LHCN-M2 (cell line): ENCODE results near the gene UBALD2. TPM values are rescaled to one million over a fixed set of nuclear protein-coding genes. Genes with fewer than 3 reads are reported as not detected.
"Not testable (repeated sequence)": the region's sequence is repeated elsewhere in the genome, so short reads cannot be mapped to it uniquely, and the experiment has no call there.

Source experiments
- DNase-seq: peaks from one replicate; pipeline ENCODE4 v3.0.0-alpha.2; 2012; ENCODE audit warnings: low read depth
- total RNA-seq: library from RNA; depleted of rRNA; stranded (reverse); fragments of >200 nt; gene quantifications from 2 replicates; pipeline ENCODE4 v1.2.3, GENCODE V29; 2014

The UBALD2 gene
- total RNA-seq, 1 experiment from 2014 or later: 8.7 TPM

- DNase-seq: not testable (repeated sequence)
Measured at GRCh38 chr17:76244721-76245120, 20.4 kb upstream of the UBALD2 start.

GRCh38 chr17:76246080-76247066, 18.8 kb upstream of the UBALD2 start:
- DNase-seq: peak; percentile 85

- no peak for DNase-seq
Measured at GRCh38 chr17:76247304-76247703, 17.8 kb upstream of the UBALD2 start.

- DNase-seq: no peak
Measured at GRCh38 chr17:76248013-76248782, 16.9 kb upstream of the UBALD2 start.

- DNase-seq: no peak
Measured at GRCh38 chr17:76250141-76250540, 15.0 kb upstream of the UBALD2 start.

- DNase-seq: no peak
Measured at GRCh38 chr17:76251478-76252039, 13.6 kb upstream of the UBALD2 start.

GRCh38 chr17:76252040-76252954, 12.9 kb upstream of the UBALD2 start:
- peak; percentile 99 for DNase-seq

- not testable (repeated sequence) for DNase-seq
Measured at GRCh38 chr17:76252967-76253766, 12.0 kb upstream of the UBALD2 start.

GRCh38 chr17:76253841-76254240, 11.3 kb upstream of the UBALD2 start:
- DNase-seq: no peak

GRCh38 chr17:76254275-76254674, 10.9 kb upstream of the UBALD2 start:
- DNase-seq: no peak

GRCh38 chr17:76255801-76256429, 9.2 kb upstream of the UBALD2 start:
- no peak for DNase-seq

- not testable (repeated sequence) for DNase-seq
Measured at GRCh38 chr17:76256430-76257050, 8.6 kb upstream of the UBALD2 start.

- no peak for DNase-seq
Measured at GRCh38 chr17:76260220-76260619, 4.9 kb upstream of the UBALD2 start.

GRCh38 chr17:76260669-76261068, 4.5 kb upstream of the UBALD2 start:
- DNase-seq: no peak

GRCh38 chr17:76261421-76262215, 3.5 kb upstream of the UBALD2 start:
- peak; percentile 78 for DNase-seq

GRCh38 chr17:76262732-76263344, 2.3 kb upstream of the UBALD2 start:
- no peak for DNase-seq

GRCh38 chr17:76263896-76264295, 1.3 kb upstream of the UBALD2 start:
- peak; percentile 31 for DNase-seq

- no peak for DNase-seq
Measured at GRCh38 chr17:76264425-76264754, 758 bp upstream of the UBALD2 start.
